HEK293T (cell line): Measurements from ENCODE around the gene CD44.
"Not testable (repeated sequence)": the region's sequence is repeated elsewhere in the genome, so short reads cannot be mapped to it uniquely, and the experiment has no call there.

Experiments used
- ELF4 ChIP-seq: fragments of 450-650 bp; IDR thresholded peaks from 2 replicates; pipeline ENCODE4 v1.6.1; 2017; ENCODE audit warnings: antibody characterized with exemption
- FOXA1 ChIP-seq: fragments of 450-650 bp; IDR thresholded peaks from 2 replicates; pipeline ENCODE4 v1.6.1; 2016; ENCODE audit warnings: mild to moderate bottlenecking
- FOXM1 ChIP-seq: fragments of 450-650 bp; IDR thresholded peaks from 2 replicates; pipeline ENCODE4 v1.6.1; 2017; ENCODE audit warnings: mild to moderate bottlenecking, borderline replicate concordance
- HDGF ChIP-seq: fragments of 450-650 bp; IDR thresholded peaks from 2 replicates; pipeline ENCODE4 v1.6.1; 2017; ENCODE audit warnings: antibody characterized with exemption, borderline replicate concordance
- NFRKB ChIP-seq: fragments of 450-650 bp; IDR thresholded peaks from 2 replicates; pipeline ENCODE4 v1.6.1; 2016; ENCODE audit warnings: mild to moderate bottlenecking, moderate library complexity
- SP1 ChIP-seq: fragments of 450-650 bp; IDR thresholded peaks from 2 replicates; pipeline ENCODE4 v1.6.1; 2017
- SUZ12 ChIP-seq: fragments of 450-650 bp; IDR thresholded peaks from 2 replicates; pipeline ENCODE4 v1.6.1; 2016; ENCODE audit warnings: mild to moderate bottlenecking

DNA sequence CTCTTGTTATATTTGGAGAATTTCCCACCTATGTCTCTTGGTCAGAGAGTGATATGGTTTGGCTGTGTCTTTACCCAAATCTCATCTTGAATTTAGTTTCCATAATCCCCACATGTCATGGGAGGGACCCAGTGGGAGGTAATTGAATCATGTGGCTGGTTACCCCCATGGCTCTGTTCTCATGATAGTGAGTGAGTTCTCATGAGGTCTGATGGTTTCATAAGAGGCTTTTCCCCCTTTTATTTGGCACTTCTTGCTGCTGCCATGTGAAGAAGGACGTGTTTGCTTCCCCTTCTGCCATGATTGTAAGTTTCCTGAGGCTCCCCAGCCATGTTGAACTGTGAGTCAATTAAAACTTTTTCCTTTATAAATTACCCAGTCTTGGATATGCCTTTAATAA is 30.6 kb upstream of the CD44 start:
- TF ChIP-seq ELF4, FOXA1, FOXM1, NFRKB, HDGF, SP1, SUZ12: not testable (repeated sequence)
